HG02884 (cell line): ENCODE measurements around the gene MOG.

Source experiments
- ATAC-seq: cut with Tn5 transposase; IDR thresholded peaks from one replicate; pipeline ENCODE4 v1.9.1; 2021; ENCODE audit warnings: mild to moderate bottlenecking, moderate library complexity; ENCODE audit not compliant: unreplicated experiment

Gene MOG

GRCh38 chr6:29675561-29675960 is 18.7 kb downstream of the MOG start:
- no peak for ATAC-seq

- ATAC-seq = no peak
Measured at GRCh38 chr6:29676981-29677601, 20.2 kb downstream of the MOG start.

GRCh38 chr6:29678114-29678513 is 21.2 kb downstream of the MOG start:
- no peak for ATAC-seq

- ATAC-seq = no peak
Measured at GRCh38 chr6:29679962-29680361, 23.1 kb downstream of the MOG start.

GRCh38 chr6:29680416-29680815 is 23.5 kb downstream of the MOG start:
- ATAC-seq = no peak

GRCh38 chr6:29680904-29681303 is 24.0 kb downstream of the MOG start, which contains the start of gene ZFP57:
Gene ZFP57, minus strand, starts transcription at chr6:29681152. Its CDS starts 4,149 bp downstream, at chr6:29677003.
- ATAC-seq = no peak

- ATAC-seq = no peak
Measured at GRCh38 chr6:29681811-29682210, 24.9 kb downstream of the MOG start.

- no peak for ATAC-seq
Measured at GRCh38 chr6:29685718-29686326, 28.9 kb downstream of the MOG start.

- no peak for ATAC-seq
Measured at GRCh38 chr6:29694637-29695036, 37.7 kb downstream of the MOG start.

- ATAC-seq = no peak
Measured at GRCh38 chr6:29696147-29697125, 39.5 kb downstream of the MOG start.

GRCh38 chr6:29702519-29703103 is 45.7 kb downstream of the MOG start:
- ATAC-seq = no peak

- ATAC-seq = no peak
Measured at GRCh38 chr6:29705389-29706231, 48.7 kb downstream of the MOG start.

GRCh38 chr6:29708432-29709179 is 51.7 kb downstream of the MOG start:
- no peak for ATAC-seq

- ATAC-seq = no peak
Measured at GRCh38 chr6:29709188-29709587, 52.3 kb downstream of the MOG start.

- ATAC-seq = no peak
Measured at GRCh38 chr6:29710281-29710941, 53.5 kb downstream of the MOG start.

GRCh38 chr6:29720863-29721262 is 64.0 kb downstream of the MOG start:
- ATAC-seq = no peak
